ENCODE data around the gene GYG2.
"Not testable (repeated sequence)": the region's sequence is repeated elsewhere in the genome, so short reads cannot be mapped to it uniquely, and the experiment has no call there.

The GYG2 gene

GRCh38 chrX:2828344-2828958 lies at the start of gene GYG2:
GYG2 (plus strand) TSS chrX:2828930; CDS start chrX:2830189, 1,259 bp downstream.
- peak within 1 kb of the TSS; percentile 54 for H3K4me3 ChIP-seq (ENCODE audit: low read length)
- TF ChIP-seq, protein P1, sequence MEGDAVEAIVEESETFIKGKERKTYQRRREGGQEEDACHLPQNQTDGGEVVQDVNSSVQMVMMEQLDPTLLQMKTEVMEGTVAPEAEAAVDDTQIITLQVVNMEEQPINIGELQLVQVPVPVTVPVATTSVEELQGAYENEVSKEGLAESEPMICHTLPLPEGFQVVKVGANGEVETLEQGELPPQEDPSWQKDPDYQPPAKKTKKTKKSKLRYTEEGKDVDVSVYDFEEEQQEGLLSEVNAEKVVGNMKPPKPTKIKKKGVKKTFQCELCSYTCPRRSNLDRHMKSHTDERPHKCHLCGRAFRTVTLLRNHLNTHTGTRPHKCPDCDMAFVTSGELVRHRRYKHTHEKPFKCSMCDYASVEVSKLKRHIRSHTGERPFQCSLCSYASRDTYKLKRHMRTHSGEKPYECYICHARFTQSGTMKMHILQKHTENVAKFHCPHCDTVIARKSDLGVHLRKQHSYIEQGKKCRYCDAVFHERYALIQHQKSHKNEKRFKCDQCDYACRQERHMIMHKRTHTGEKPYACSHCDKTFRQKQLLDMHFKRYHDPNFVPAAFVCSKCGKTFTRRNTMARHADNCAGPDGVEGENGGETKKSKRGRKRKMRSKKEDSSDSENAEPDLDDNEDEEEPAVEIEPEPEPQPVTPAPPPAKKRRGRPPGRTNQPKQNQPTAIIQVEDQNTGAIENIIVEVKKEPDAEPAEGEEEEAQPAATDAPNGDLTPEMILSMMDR (conservative IDR thresholded peaks at IDR 0.05; ENCODE audit: low read depth, low read length), result no peak
- no peak for DNase-seq (ENCODE audit: low read depth)

- DNase-seq (ENCODE audit: low read depth); H3K4me3 ChIP-seq (ENCODE audit: low read length): not testable (repeated sequence)
These were observed 48.1 kb upstream of the GYG2 start for GRCh38 chrX:2780472-2781225.

DNA sequence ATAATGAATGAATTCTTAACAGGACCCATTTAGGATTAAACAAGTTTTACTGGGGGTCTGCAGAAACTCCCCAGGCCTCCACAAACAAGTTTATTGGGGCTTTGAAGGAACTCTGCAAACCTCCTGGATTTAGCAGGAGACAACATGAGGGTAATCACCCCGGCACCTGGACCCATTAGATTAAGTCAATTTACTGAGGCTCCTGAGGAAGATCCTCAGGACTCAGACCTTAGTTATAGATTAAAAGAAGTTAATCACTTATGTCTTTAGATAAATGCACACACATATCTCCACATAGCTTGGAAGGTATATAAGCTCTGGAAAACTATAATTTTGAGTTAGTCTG lies 47.5 kb upstream of the GYG2 start:
- TF ChIP-seq, protein P1 (conservative IDR thresholded peaks at IDR 0.05; ENCODE audit: low read depth, low read length), result no peak
- no peak overlapping the region for H3K4me3 ChIP-seq (ENCODE audit: low read length)
- DNase-seq (ENCODE audit: low read depth), result no peak

DNA sequence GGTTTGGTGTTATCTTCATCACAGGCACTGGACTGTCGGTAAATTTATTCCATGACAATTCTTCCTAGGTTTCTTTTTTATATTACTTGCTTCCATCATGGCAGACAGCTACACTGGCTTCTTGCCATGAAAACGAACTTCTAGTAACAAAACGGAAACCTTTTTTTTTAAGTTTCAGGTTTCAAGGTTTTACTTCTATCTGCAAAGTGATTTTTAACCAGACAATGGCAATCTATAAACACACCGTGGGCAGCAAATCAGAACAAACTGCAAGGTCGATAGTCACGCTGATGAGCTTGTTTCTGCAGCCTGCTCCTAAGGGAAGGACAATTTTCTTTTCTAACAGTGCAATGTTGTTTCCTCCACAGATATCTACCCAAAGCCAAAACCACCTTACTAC lies 47.0 kb upstream of the GYG2 start:
- H3K4me3 ChIP-seq (ENCODE audit: low read length), result no peak overlapping the region
- no peak for DNase-seq (ENCODE audit: low read depth)
- TF ChIP-seq, protein P1 (conservative IDR thresholded peaks at IDR 0.05; ENCODE audit: low read depth, low read length), result no peak

GRCh38 chrX:2782171-2782570 lies 46.6 kb upstream of the GYG2 start:
- TF ChIP-seq, protein P1 (conservative IDR thresholded peaks at IDR 0.05; ENCODE audit: low read depth, low read length), result no peak
- no peak for DNase-seq (ENCODE audit: low read depth)
- no peak overlapping the region for H3K4me3 ChIP-seq (ENCODE audit: low read length)

GRCh38 chrX:2782778-2783177 lies 46.0 kb upstream of the GYG2 start:
- no peak overlapping the region for H3K4me3 ChIP-seq (ENCODE audit: low read length)
- TF ChIP-seq, protein P1 (conservative IDR thresholded peaks at IDR 0.05; ENCODE audit: low read depth, low read length), result no peak
- DNase-seq (ENCODE audit: low read depth), result no peak

GRCh38 chrX:2784026-2784425 lies 44.7 kb upstream of the GYG2 start:
- DNase-seq (ENCODE audit: low read depth), result no peak
- no peak overlapping the region for H3K4me3 ChIP-seq (ENCODE audit: low read length)
- TF ChIP-seq, protein P1 (conservative IDR thresholded peaks at IDR 0.05; ENCODE audit: low read depth, low read length), result no peak

Data from retinal pigment epithelial cell (primary cell).